ENCODE data around the gene LRRTM4.

LRRTM4 gene

DNA sequence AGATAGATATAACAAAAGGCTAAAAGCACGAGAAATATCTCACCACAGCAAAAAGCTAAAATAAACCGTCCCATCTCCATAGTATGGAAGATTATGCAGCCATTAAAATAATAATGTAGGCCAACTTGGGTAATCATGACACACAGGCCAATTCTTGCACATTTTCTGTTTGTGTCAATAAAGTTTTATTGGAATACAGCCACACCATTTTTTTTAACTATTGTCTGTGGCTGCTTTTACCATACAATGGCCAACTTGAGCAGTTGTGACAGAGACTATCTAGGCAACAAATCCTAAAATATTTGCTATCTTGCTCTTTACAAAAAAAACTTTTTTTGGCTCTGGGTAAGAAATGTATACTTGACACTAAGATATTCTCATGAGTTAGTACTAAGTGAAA is 212.5 kb downstream of the LRRTM4 start:
- no peak for DNase-seq (ENCODE audit: low read depth)
- H3K4me3 ChIP-seq (replicated peaks; ENCODE audit: low read depth, low read length): no peak overlapping the region
- TF ChIP-seq, protein P1, sequence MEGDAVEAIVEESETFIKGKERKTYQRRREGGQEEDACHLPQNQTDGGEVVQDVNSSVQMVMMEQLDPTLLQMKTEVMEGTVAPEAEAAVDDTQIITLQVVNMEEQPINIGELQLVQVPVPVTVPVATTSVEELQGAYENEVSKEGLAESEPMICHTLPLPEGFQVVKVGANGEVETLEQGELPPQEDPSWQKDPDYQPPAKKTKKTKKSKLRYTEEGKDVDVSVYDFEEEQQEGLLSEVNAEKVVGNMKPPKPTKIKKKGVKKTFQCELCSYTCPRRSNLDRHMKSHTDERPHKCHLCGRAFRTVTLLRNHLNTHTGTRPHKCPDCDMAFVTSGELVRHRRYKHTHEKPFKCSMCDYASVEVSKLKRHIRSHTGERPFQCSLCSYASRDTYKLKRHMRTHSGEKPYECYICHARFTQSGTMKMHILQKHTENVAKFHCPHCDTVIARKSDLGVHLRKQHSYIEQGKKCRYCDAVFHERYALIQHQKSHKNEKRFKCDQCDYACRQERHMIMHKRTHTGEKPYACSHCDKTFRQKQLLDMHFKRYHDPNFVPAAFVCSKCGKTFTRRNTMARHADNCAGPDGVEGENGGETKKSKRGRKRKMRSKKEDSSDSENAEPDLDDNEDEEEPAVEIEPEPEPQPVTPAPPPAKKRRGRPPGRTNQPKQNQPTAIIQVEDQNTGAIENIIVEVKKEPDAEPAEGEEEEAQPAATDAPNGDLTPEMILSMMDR (IDR thresholded peaks at IDR 0.05; ENCODE audit: low read length, missing control alignments): no peak

DNA sequence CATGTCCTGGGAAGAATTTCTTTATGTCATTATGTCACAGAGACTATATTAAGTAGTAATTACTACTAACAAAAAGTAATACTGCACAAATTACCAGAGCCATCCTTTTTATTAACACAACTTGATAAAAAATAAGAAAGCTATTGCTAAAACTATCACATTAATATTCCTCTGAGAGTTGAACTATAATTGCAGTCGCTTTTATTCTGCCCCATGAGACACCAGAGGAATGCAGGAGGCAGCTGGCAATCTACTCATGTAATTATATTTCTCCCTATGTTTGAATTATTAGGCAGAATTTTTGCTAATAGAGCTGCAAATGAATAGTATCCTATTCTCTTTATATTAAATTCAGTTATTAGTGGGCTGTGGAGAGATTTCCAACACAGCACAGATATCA is 220.7 kb downstream of the LRRTM4 start:
- TF ChIP-seq, protein P1 (IDR thresholded peaks at IDR 0.05; ENCODE audit: low read length, missing control alignments): no peak
- H3K4me3 ChIP-seq (replicated peaks; ENCODE audit: low read depth, low read length): no peak overlapping the region
- DNase-seq (ENCODE audit: low read depth): no peak

DNA sequence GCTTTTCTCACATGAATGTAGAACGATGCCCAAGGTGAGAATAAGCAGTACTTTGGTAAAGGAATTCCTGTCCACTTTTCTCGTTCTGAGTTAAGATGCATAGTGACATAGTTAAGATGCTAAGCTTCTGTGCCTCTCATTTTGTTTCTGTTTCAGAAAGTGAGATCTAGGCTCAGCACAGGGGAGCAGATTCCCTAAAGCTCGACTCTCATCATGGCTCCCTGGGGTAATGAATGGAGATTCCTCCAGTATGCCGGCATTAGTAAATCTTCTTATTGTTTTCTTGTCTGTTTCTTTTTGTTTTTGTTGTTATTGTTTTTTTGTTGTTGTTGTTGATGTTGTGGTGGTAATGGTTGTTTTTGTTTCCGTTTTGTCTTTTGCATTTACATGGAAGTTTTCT is 225.4 kb downstream of the LRRTM4 start:
- DNase-seq (ENCODE audit: low read depth): no peak
- TF ChIP-seq, protein P1 (IDR thresholded peaks at IDR 0.05; ENCODE audit: low read length, missing control alignments): no peak
- H3K4me3 ChIP-seq (replicated peaks; ENCODE audit: low read depth, low read length): no peak overlapping the region

DNA sequence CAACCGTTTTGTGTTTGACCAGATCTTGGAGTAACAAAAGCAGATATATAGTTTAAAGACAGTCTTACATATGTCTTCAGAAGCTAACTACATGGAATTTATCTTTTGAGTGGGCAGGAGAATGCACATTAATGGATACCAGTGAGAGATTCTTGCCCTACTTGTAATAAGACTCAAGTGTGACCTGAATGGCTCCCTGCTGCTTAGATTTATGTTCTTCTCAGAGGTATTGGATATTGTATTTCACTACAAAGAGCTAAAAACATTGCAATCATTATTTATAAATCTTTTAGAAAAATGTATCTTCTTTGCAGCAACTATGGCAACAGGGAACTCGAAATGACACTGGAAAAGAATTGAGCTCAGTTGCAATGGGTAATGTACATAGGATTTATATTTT is 227.7 kb downstream of the LRRTM4 start:
- DNase-seq (ENCODE audit: low read depth): no peak
- H3K4me3 ChIP-seq (replicated peaks; ENCODE audit: low read depth, low read length): no peak overlapping the region
- TF ChIP-seq, protein P1 (IDR thresholded peaks at IDR 0.05; ENCODE audit: low read length, missing control alignments): no peak

DNA sequence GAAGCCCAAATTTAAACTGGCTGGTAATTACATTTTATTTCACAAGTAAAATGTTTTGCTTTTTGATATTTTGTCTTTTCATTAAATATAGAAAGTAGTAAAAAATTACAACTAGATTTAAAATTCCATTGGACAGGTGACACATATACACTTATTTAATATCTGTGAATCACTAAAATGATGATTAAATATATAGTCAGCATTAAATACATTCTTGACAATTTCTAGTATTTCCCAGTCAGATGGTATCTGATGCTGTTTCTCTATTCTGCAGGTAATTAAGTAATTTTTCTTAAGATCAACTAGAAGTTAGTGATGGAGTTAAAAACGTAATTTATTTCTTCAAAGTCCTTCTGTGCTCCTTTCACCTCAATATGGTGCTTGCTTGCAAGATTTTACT is 237.8 kb downstream of the LRRTM4 start:
- TF ChIP-seq, protein P1 (IDR thresholded peaks at IDR 0.05; ENCODE audit: low read length, missing control alignments): no peak
- no peak overlapping the region for H3K4me3 ChIP-seq (replicated peaks; ENCODE audit: low read depth, low read length)
- DNase-seq (ENCODE audit: low read depth): no peak

DNA sequence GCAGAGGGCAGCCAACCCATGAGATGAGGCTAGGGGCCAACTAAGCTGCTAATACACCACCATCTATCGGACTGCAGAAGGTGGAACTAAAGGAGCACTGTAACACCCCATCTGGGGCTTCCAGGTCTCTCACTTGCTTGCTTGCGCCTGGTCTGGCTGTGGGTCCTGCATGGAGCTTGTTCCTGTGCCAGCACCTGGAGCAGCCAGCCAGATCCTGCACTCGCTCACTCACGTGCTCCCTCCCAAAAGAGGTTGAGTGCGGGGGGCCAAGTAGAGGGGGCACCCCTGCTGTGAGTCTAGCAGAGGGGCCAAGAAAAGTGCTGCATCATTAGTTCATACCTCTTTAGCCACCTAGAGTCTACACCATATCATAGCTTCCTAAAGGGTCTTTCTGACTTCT is 250.9 kb downstream of the LRRTM4 start:
- TF ChIP-seq, protein P1 (IDR thresholded peaks at IDR 0.05; ENCODE audit: low read length, missing control alignments): no peak
- H3K4me3 ChIP-seq (replicated peaks; ENCODE audit: low read depth, low read length): no peak overlapping the region
- no peak for DNase-seq (ENCODE audit: low read depth)

DNA sequence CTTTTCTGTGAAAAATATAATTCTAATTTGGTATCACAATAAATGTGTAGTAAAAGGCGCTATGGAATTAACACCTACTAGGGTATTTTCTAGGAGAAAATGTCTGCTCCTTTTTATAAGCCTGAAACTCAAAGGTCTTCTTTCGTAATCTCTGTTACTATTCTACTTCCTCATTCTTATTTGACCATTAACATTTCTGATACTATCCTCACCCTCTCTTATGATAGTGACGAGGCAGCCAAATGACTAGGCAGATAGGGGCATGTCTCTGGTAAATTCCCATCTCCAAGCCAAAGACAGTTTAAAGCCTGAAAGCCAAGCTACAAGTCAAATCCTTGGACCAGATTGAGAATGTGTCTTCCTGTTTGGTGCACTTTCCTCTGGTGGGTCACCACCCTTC is 251.7 kb downstream of the LRRTM4 start:
- no peak for DNase-seq (ENCODE audit: low read depth)
- TF ChIP-seq, protein P1 (IDR thresholded peaks at IDR 0.05; ENCODE audit: low read length, missing control alignments): no peak

More for the DNA sequence above, 251.7 kb downstream of the LRRTM4 start:
- no peak overlapping the region for H3K4me3 ChIP-seq (replicated peaks; ENCODE audit: low read depth, low read length)
